ENCODE results near the gene KCNK4. TPM values are rescaled to one million over a fixed set of nuclear protein-coding genes. Genes with fewer than 3 reads are reported as not detected.

KCNK4 gene
- polyA plus RNA-seq, 1 donor (not counting 4 experiments of a cell fraction or from before 2014, with no cell fraction given) = not detected

GRCh38 chr11:64268025-64268892 is 22.8 kb upstream of the KCNK4 start:
- peak overlapping the region; percentile 78 for H3K27ac ChIP-seq (ENCODE audit: control insufficient read depth, insufficient read depth, low read length)
- no peaks in the 10 kb centered on the region for H3K27me3 ChIP-seq (ENCODE audit: control insufficient read depth, extremely low read depth, insufficient read depth, low read length)
- H3K9me3 ChIP-seq (ENCODE audit: control insufficient read depth, low read depth, low read length) = no peaks in the 10 kb centered on the region
- peaks cover 56% of the 10 kb centered on the region for H3K4me1 ChIP-seq (ENCODE audit: control insufficient read depth, extremely low read depth, insufficient read depth, low read length)
- TF ChIP-seq EZH2 (IDR thresholded peaks at IDR 0.05; ENCODE audit: low read length) (no peak), CTCF (optimal IDR thresholded peaks at IDR 0.05 in 1 of 3, IDR thresholded peaks at IDR 0.05 in 1 of 3, conservative IDR thresholded peaks at IDR 0.05 in 1 of 3; ENCODE audit: extremely low read depth in 1 of 3, insufficient read depth in 2 of 3, low read length in 3 of 3) (no peak)
- H3K79me2 ChIP-seq (ENCODE audit: control insufficient read depth, insufficient read depth, low read length) = no peaks in the 10 kb centered on the region
- dilution Hi-C loops (cut with MboI; ENCODE audit: extremely low pct_ligation_motif_present, low sequenced_read_pairs) = no loop called here
- peak overlapping the region; percentile 72 for H3K9ac ChIP-seq (ENCODE audit: control insufficient read depth, extremely low read depth, insufficient read depth, low read length)
- FAIRE-seq (no peak), DNase-seq (ENCODE audit: low read depth, low spot score) (no peak)
- no peak overlapping the region for H2AFZ ChIP-seq (ENCODE audit: control insufficient read depth, low read length)
- H3K36me3 ChIP-seq (ENCODE audit: control insufficient read depth in 2 of 2, extremely low read depth in 1 of 2, insufficient read depth in 2 of 2, low read length in 2 of 2) = peaks cover 19 to 42% of the 10 kb centered on the region in 2 experiments
- no peaks in the 10 kb centered on the region for H3K9me1 ChIP-seq (ENCODE audit: control insufficient read depth, extremely low read depth, insufficient read depth, low read length)
- no peaks in the 10 kb centered on the region for H4K20me1 ChIP-seq (ENCODE audit: control insufficient read depth, extremely low read depth, insufficient read depth, low read length)
- peak overlapping the region in 1 of 3 experiments; percentile 70 for H3K4me3 ChIP-seq (ENCODE audit: control insufficient read depth in 2 of 3, extremely low read depth in 1 of 3, insufficient read depth in 2 of 3, low read depth in 1 of 3, low read length in 3 of 3)
- peak overlapping the region; percentile 87 for H3K4me2 ChIP-seq (ENCODE audit: control insufficient read depth, extremely low read depth, insufficient read depth, low read depth, low read length)

- TF ChIP-seq CTCF (optimal IDR thresholded peaks at IDR 0.05 in 1 of 3, IDR thresholded peaks at IDR 0.05 in 1 of 3, conservative IDR thresholded peaks at IDR 0.05 in 1 of 3; ENCODE audit: extremely low read depth in 1 of 3, insufficient read depth in 2 of 3, low read length in 3 of 3) = no peak
- TF ChIP-seq EZH2 (IDR thresholded peaks at IDR 0.05; ENCODE audit: low read length) = no peak
- no peak overlapping the region for H2AFZ ChIP-seq (ENCODE audit: control insufficient read depth, low read length)
- peak overlapping the region; percentile 78 for H3K27ac ChIP-seq (ENCODE audit: control insufficient read depth, insufficient read depth, low read length)
- H3K4me1 ChIP-seq (ENCODE audit: control insufficient read depth, extremely low read depth, insufficient read depth, low read length) = peaks cover 55% of the 10 kb centered on the region
- H3K36me3 ChIP-seq (ENCODE audit: control insufficient read depth in 2 of 2, extremely low read depth in 1 of 2, insufficient read depth in 2 of 2, low read length in 2 of 2) = peaks cover 16 to 34% of the 10 kb centered on the region in 2 experiments
- FAIRE-seq (no peak), DNase-seq (ENCODE audit: low read depth, low spot score) (no peak)
- dilution Hi-C loops (cut with MboI; ENCODE audit: extremely low pct_ligation_motif_present, low sequenced_read_pairs) = no loop called here
- H3K9me1 ChIP-seq (ENCODE audit: control insufficient read depth, extremely low read depth, insufficient read depth, low read length) = no peaks in the 10 kb centered on the region
- peak overlapping the region; percentile 72 for H3K9ac ChIP-seq (ENCODE audit: control insufficient read depth, extremely low read depth, insufficient read depth, low read length)
- no peaks in the 10 kb centered on the region for H3K79me2 ChIP-seq (ENCODE audit: control insufficient read depth, insufficient read depth, low read length)
- no peaks in the 10 kb centered on the region for H3K27me3 ChIP-seq (ENCODE audit: control insufficient read depth, extremely low read depth, insufficient read depth, low read length)
- peak overlapping the region; percentile 35 to 70 (median 65) for H3K4me3 ChIP-seq (ENCODE audit: control insufficient read depth in 2 of 3, extremely low read depth in 1 of 3, insufficient read depth in 2 of 3, low read depth in 1 of 3, low read length in 3 of 3)
- H3K9me3 ChIP-seq (ENCODE audit: control insufficient read depth, low read depth, low read length) = no peaks in the 10 kb centered on the region
- no peaks in the 10 kb centered on the region for H4K20me1 ChIP-seq (ENCODE audit: control insufficient read depth, extremely low read depth, insufficient read depth, low read length)
- peak overlapping the region; percentile 87 for H3K4me2 ChIP-seq (ENCODE audit: control insufficient read depth, extremely low read depth, insufficient read depth, low read depth, low read length)
Measured at GRCh38 chr11:64268893-64269539, 22.1 kb upstream of the KCNK4 start.
